HL-60 (cell line): Measurements from ENCODE around the gene ING2.
"Not testable (repeated sequence)": the region's sequence is repeated elsewhere in the genome, so short reads cannot be mapped to it uniquely, and the experiment has no call there.

ENCODE experiments used
- DNase-seq, 2 experiments: peaks; one replicate each; pipeline ENCODE4 v3.0.0-alpha.2; 2010 to 2020; ENCODE audit warnings: low read depth in 1 of 2, low spot score in 1 of 2
- H3K27ac ChIP-seq: fragments of 250-450 bp; sonication (Bioruptor Pico); replicated peaks from 2 replicates; pipeline ENCODE4 v1.5.1; 2020; ENCODE audit warnings: mild to moderate bottlenecking, moderate library complexity
- H3K27me3 ChIP-seq: fragments of 250-450 bp; sonication (Bioruptor Pico); 2 replicates; pipeline ENCODE4 v1.5.1; 2021; ENCODE audit warnings: mild to moderate bottlenecking, moderate library complexity; ENCODE audit not compliant: insufficient read depth, poor library complexity, severe bottlenecking
- H3K4me3 ChIP-seq: replicated peaks from 2 replicates; pipeline ENCODE4 v1.5.1; 2011; ENCODE audit warnings: mild to moderate bottlenecking, control low read depth, low read length; ENCODE audit not compliant: insufficient read depth
- CTCF ChIP-seq: IDR thresholded peaks from one replicate; pipeline ENCODE4 v1.5.1; 2011; ENCODE audit warnings: low read length, control low read depth, inconsistent platforms; ENCODE audit not compliant: insufficient read depth
- GABPA ChIP-seq: IDR thresholded peaks from 2 replicates; pipeline ENCODE4 v1.6.1; 2012; ENCODE audit warnings: low read depth
- POLR2AphosphoS5 ChIP-seq: IDR thresholded peaks from 2 replicates; pipeline ENCODE4 v1.6.1; 2012; ENCODE audit warnings: low read depth
- REST ChIP-seq: IDR thresholded peaks from 2 replicates; pipeline ENCODE4 v1.6.1; 2012; ENCODE audit warnings: low read depth; ENCODE audit not compliant: insufficient replicate concordance
- SPI1 ChIP-seq: IDR thresholded peaks from 2 replicates; pipeline ENCODE4 v1.6.1; 2012; ENCODE audit warnings: low read depth, mild to moderate bottlenecking, borderline replicate concordance

The ING2 gene

GRCh38 chr4:183550345-183551093, 45.7 kb downstream of the ING2 start:
- Histone ChIP-seq H3K27me3 (no peaks in the 10 kb centered on the region), H3K27ac (no peak overlapping the region), H3K4me3 (no peak overlapping the region)
- TF ChIP-seq POLR2AphosphoS5 (no peak), REST (no peak)
- no peak for DNase-seq

- no peak overlapping the region for H3K4me3 ChIP-seq
- no peak overlapping the region for H3K27ac ChIP-seq
- DNase-seq: no peak
- no peaks in the 10 kb centered on the region for H3K27me3 ChIP-seq
- TF ChIP-seq REST (no peak), GABPA (no peak), SPI1 (no peak), POLR2AphosphoS5 (no peak), CTCF (no peak)
These were observed 47.7 kb downstream of the ING2 start for GRCh38 chr4:183552274-183553146.

GRCh38 chr4:183553147-183553478, 48.3 kb downstream of the ING2 start:
- DNase-seq, H3K27ac ChIP-seq, H3K27me3 ChIP-seq, H3K4me3 ChIP-seq: not testable (repeated sequence)

- no peak for DNase-seq
- Histone ChIP-seq H3K4me3 (no peak overlapping the region), H3K27ac (no peak overlapping the region), H3K27me3 (no peaks in the 10 kb centered on the region)
- TF ChIP-seq CTCF: no peak
- TF ChIP-seq SPI1: no peak
- TF ChIP-seq POLR2AphosphoS5: no peak
- TF ChIP-seq REST: no peak
These were observed 48.9 kb downstream of the ING2 start for GRCh38 chr4:183553601-183554345.
